ENCODE measurements around the gene PRSS33.

- TF ChIP-seq CTCF (IDR thresholded peaks at IDR 0.05), result no peak
- no peak for TF ChIP-seq EP300 (IDR thresholded peaks at IDR 0.05)
Observed at GRCh38 chr16:2811703-2812471, 24.5 kb upstream of the PRSS33 start.
